COLO829 (cell line): ENCODE measurements around the gene CLCN1.

Source experiments
- DNase-seq: peaks from one replicate; pipeline ENCODE4 v3.0.0; 2012; ENCODE audit warnings: low spot score

CLCN1 gene

GRCh38 chr7:143295870-143296269, 20.0 kb upstream of the CLCN1 start:
- no peak for DNase-seq

DNA sequence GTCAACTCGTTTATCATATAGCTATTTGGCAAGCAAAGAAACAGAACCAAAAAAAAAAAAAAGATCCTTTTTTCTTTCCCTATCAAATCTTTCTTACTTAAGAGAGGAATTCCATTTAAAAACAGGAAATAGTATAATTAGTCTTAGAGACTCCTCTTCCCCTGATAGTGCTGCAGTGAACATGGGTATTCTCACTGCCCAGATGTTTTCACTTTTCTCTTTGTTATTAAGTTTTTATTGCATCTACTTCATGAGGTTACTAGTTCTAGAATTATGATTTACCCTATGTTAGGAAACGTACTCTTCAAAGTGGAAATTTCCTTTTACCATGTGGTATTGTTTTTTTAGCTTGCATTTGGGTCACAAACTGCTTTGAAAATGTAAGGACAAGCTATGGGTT, 19.2 kb upstream of the CLCN1 start:
- DNase-seq: no peak

DNA sequence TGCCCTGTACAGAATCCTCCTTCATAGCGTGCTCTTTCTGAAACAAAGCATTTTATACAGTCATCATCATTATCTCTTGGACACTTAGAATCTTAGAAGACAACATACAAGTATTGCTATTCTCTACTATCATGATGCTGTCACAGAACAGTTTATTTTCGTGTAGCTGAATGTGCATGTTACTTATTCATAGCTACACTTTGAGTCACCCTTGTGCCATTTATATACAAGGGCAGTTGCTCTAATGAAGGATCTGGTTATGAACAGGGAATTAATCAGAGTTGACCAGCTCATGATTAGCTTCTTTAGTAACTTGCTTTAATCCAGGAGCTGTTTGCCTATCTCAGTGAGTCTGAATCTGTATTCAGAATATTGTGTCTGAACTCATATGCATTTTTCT, 16.6 kb upstream of the CLCN1 start:
- DNase-seq: no peak

GRCh38 chr7:143299840-143300239, 16.1 kb upstream of the CLCN1 start:
- DNase-seq: peak; percentile 69

- DNase-seq: no peak
These were observed 14.7 kb upstream of the CLCN1 start for GRCh38 chr7:143300959-143301935.

- DNase-seq: no peak
These were observed 12.2 kb upstream of the CLCN1 start for GRCh38 chr7:143303733-143304132.

DNA sequence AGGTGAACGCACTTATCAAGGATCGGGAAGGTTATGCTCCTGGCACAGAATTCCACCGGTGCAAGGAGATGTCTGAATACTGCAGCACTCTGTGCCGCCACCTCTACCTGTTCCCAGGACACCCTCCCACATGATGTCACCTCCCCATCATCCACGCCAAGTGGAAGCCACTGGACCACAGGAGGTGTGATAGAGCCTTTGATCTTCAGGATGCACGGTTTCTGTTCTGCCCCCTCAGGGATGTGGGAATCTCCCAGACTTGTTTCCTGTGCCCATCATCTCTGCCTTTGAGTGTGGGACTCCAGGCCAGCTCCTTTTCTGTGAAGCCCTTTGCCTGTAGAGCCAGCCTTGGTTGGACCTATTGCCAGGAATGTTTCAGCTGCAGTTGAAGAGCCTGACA, 11.0 kb upstream of the CLCN1 start:
- no peak for DNase-seq

DNA sequence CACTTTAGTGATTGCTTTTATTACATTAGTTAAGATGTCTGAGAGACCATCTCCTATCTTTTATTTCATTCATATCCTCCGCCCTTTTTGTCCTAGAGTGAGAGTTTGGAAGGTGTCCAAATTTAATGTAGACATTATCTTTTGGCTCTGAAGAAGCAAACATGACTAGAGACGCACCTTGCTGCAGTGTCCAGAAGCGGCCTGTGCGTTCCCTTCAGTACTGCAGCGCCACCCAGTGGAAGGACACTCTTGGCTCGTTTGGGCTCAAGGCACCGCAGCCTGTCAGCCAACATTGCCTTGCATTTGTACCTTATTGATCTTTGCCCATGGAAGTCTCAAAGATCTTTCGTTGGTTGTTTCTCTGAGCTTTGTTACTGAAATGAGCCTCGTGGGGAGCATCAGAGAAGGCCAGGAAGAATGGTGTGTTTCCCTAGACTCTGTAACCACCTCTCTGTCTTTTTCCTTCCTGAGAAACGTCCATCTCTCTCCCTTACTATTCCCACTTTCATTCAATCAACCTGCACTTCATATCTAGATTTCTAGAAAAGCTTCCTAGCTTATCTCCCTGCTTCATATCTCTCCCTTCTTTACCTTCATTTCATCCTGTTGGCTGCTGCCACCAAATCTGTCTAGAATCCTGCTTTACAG, 10.4 kb upstream of the CLCN1 start:
- peak; percentile 81 for DNase-seq

DNA sequence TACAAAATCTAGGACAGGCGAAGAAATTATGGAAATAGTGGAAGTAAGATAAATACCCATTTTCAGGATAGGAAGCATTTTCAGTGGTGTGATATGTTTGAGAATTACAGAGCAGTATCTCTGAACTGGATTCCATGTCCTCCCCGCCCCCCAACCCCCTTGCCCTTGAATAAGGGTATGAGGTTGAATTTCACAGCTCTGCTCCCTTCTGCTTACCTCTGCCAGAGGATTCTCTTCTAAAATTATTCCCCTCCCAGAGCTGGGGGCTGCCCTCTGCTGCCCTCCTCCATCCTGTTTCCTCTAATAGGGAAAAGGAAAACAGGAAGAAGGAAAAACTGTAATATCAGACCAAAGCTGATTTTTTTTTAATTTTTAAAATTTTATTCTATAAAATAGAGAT, 7.3 kb upstream of the CLCN1 start:
- no peak for DNase-seq

DNA sequence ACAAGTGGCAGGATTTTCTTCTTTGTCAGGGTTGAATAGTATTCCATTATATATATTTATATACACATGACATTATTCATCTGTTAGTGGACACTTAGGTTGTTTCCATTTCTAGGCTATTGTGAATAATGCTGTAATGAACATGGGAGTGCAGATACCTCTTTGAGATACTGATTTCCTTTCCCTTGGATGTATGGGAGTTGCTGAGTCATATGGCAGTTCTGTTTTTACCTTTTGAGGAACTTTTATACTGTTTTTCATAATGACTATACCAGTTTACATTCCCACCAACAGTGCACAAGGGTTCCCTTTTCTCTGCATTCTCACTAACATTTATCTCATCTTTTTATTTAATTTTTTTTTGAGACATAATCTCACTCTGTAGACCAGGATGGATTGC, 1.8 kb upstream of the CLCN1 start:
- DNase-seq: no peak

- DNase-seq: no peak
These were observed 581 bp downstream of the CLCN1 start for GRCh38 chr7:143316492-143316891.

GRCh38 chr7:143318661-143319060, 2.8 kb downstream of the CLCN1 start:
- DNase-seq: no peak

DNA sequence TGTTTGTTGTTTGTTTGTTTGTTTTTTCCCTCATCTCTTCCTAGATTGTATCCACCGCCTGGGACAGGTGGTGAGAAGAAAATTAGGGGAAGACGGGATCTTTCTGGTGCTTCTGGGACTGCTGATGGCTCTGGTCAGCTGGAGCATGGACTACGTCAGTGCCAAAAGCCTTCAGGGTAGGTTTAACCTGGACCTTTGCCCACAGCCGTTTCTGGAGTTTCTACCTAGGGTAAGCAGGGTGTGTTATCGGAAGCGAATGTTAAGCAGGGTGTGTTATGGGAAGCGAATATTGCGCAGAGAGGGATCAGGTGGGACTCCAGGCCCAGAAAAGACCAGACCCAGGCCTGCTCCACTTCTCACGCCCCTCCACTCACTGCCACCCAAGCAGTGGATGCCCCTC, 4.7 kb downstream of the CLCN1 start:
- DNase-seq: no peak

DNA sequence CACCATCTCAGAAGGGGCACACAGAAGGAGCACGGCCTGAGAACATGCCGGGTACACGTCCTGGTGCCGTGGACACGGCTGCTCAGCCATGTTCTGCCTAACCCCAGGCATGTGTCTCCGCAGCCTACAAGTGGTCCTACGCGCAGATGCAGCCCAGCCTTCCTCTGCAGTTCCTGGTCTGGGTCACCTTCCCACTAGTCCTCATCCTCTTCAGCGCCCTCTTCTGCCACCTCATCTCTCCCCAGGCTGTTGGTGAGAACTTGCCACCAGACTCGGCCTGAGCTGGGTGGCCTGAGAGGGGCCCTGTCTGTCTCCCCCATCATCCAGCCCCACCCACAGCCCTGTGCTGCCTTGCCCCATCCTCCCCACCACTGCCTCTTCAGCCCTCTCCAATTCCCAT, 5.3 kb downstream of the CLCN1 start:
- DNase-seq: no peak

- DNase-seq: no peak
These were observed 5.8 kb downstream of the CLCN1 start for GRCh38 chr7:143321734-143322133.

DNA sequence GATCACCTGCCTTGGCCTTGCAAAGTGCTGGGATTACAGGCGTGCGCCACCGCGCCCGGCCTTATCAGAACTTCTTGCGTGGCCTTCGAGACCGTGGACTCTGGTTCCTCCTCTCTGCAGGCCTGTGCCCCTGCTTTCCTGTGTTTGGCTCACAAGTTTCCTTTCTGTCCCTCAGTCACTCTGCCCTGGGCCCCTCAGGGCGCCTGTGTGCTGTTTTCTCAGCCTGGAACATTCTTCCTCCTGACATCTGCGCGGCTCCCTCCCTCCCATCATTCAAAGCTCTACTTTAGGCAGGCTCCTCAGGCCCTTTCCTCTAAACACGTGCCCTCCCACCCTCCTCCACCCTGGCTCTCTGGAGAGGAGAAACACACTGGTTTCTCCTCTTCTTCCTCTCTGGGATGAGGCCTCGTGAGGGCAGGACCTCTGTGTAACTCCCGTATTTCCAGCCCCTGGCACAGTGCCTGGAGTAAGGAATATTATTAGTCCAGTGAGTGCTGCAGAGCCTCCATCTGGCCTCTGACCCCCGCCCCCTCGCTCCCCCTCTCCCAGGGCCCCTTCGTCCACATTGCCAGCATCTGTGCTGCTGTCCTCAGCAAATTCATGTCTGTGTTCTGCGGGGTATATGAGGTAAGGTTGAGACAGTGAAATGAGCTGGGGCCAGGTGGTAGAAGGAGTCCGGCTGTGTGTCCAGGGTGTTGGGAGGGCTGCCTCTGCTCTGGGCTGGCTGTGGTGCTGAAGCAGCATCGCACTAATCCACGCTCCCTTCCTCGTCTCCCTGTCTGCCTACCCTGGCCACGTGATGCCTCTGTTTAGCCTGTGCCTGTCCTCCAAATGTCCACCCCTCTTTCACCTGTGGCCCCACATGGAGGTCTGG, 7.1 kb downstream of the CLCN1 start:
- no peak for DNase-seq

- DNase-seq: no peak
These were observed 7.7 kb downstream of the CLCN1 start for GRCh38 chr7:143323653-143324052.

- no peak for DNase-seq
These were observed 9.3 kb downstream of the CLCN1 start for GRCh38 chr7:143325240-143325639.

- no peak for DNase-seq
These were observed 12.0 kb downstream of the CLCN1 start for GRCh38 chr7:143327903-143328302.

- DNase-seq: no peak
These were observed 13.7 kb downstream of the CLCN1 start for GRCh38 chr7:143329471-143330170.

- peak; percentile 63 for DNase-seq
These were observed 15.4 kb downstream of the CLCN1 start for GRCh38 chr7:143331179-143331801.
